AG10803 (cell line): ENCODE results near the gene MATCAP1.
A peak's percentile ranks its signal among the peaks of the same experiment; 100 is the strongest.

ENCODE experiments used
- DNase-seq: peaks from one replicate; pipeline ENCODE4 v3.0.0; 2010; ENCODE audit warnings: low read depth
- H3K4me3 ChIP-seq: 2 replicates; pipeline ENCODE4 v1.5.1; 2011; ENCODE audit warnings: mild to moderate bottlenecking, low read length, control low read depth
- CTCF ChIP-seq: conservative IDR thresholded peaks from 2 replicates; pipeline ENCODE4 v1.5.1; 2011; ENCODE audit warnings: mild to moderate bottlenecking, low read length, control low read depth, inconsistent platforms

Gene MATCAP1

DNA sequence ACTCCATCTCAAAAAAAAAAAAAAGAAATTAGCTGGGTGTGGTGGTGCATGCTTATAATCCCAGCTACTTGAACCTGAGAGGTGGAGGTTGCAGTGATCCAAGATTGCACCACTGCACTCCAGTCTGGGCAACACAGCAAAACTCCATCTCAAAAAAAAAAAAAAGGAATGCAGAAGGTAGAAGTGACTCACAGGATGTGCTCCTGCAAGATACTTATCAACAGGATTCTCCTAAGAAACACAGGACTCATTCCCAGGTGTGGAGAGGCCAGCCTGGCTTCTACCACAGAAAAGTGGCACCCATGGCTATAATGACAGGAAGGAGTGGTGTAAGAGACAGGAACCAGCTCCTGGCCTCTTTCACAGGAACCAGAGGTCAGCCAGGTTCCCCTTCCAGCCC, 29.0 kb upstream of the MATCAP1 start:
- TF ChIP-seq CTCF, result no peak
- no peak overlapping the region for H3K4me3 ChIP-seq
- DNase-seq, result no peak

- no peak for TF ChIP-seq CTCF
- H3K4me3 ChIP-seq, result no peak overlapping the region
- DNase-seq, result no peak
These were observed 27.9 kb upstream of the MATCAP1 start for GRCh38 chr16:67211674-67212073.

- H3K4me3 ChIP-seq, result no peak overlapping the region
- DNase-seq, result no peak
- TF ChIP-seq CTCF, result no peak
These were observed 26.5 kb upstream of the MATCAP1 start for GRCh38 chr16:67210069-67210937.

- H3K4me3 ChIP-seq, result no peak overlapping the region
- DNase-seq, result no peak
- no peak for TF ChIP-seq CTCF
These were observed 25.8 kb upstream of the MATCAP1 start for GRCh38 chr16:67209565-67209964.

DNA sequence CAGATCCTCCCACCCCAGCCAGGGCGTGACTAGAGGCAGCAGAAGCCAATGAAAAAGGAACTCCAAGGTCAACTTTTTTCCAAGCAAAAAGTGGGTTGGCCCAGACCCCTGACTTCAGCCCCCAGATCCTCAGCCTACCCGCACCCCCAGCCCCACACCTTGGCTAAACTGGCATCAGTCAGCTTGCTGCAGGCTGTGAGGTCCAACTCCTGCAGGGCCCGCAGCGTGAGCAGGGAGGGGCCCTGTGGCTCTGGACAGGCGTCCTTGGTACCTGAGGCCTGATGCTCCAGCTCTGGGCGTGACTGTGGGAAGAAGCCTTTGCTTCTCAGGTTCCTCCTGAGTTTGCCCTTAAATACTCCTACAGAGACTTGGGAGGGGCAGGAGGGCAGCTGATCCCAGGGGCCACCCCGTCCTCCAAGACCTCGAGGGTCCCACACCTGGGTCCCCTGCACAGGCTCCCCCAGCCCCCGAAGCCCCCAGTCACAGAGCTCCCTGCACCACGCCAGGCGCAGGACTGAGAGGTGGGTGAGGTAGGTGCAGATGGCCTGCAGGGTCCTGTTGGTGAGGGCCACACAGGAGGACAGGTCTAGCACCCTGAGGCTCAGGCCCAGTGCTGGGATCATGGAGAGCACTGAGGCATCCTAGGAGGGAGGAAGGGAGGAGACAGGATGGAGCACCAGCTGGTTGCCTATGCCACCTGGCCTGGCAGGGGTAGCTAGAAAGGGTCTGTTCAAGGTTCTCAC, 24.6 kb upstream of the MATCAP1 start:
- TF ChIP-seq CTCF, result no peak
- no peak for DNase-seq
- H3K4me3 ChIP-seq, result no peak overlapping the region

DNA sequence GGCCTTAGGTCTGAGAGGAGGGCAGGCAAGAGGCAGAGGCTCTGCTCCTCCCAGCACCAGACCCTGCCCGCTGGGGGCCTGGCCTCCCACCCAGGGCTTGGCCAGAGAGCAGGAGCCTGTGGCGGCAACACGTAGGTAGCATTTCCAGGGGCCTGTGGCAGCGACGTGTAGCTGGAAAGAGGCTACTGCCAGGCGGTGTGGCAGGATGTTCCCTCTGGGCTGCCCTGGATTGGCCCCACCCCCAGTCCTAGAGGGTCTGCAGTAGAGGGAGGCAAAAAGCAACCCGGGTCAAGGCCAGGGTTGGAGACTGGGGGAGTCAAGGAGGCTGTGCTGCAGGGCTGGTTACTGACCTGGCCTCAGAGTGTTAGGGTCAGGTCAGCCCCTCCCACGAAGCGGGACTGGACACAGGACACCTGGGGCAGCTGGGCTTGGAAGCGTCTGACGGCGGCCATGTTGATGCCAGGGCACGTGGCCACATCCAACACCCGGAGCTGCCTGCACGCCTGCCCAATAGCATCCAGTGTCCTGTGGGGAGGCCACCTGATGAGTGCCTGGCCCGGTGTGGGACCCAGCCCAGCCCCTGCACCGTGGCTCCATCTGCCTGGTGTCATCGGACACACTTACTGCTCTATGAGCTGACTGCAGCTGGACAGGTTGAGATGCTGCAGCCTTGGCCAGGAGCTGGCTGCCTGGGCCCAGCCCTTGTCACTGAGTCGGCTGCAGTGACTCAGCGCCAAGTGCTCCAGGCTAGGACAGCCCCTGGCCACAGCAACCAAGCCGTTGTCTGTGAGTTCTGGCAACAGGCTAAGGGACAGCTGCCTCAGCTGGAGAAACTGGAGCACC, 23.7 kb upstream of the MATCAP1 start:
- peak; percentile 35 for DNase-seq
- H3K4me3 ChIP-seq, result no peak overlapping the region

More for the DNA sequence above, 23.7 kb upstream of the MATCAP1 start:
- no peak for TF ChIP-seq CTCF
